Mesodermal cell (in vitro differentiated cells): ENCODE data around the gene GRID2IP.

Experiments used
- H3K27ac ChIP-seq: 2 replicates; pipeline ENCODE4 v1.7.0; 2013; ENCODE audit warnings: mild to moderate bottlenecking, low read depth, low read length, moderate library complexity; ENCODE audit not compliant: severe bottlenecking
- H3K36me3 ChIP-seq: 2 replicates; pipeline ENCODE4 v1.7.1; 2013; ENCODE audit warnings: mild to moderate bottlenecking, low read length, moderate library complexity; ENCODE audit not compliant: control insufficient read depth, insufficient read depth
- H3K4me1 ChIP-seq: one replicate; pipeline ENCODE4 v1.7.1; 2013; ENCODE audit warnings: mild to moderate bottlenecking, low read length; ENCODE audit not compliant: insufficient read depth, control insufficient read depth, poor library complexity, severe bottlenecking
- H3K4me3 ChIP-seq: 2 replicates; pipeline ENCODE4 v1.7.0; 2013; ENCODE audit warnings: low read length, control low read depth, mild to moderate bottlenecking; ENCODE audit not compliant: insufficient read depth, poor library complexity, severe bottlenecking; ENCODE audit errors: extremely low read depth
- H3K9me3 ChIP-seq: 2 replicates; pipeline ENCODE4 v1.7.1; 2013; ENCODE audit warnings: mild to moderate bottlenecking, low read length, moderate library complexity; ENCODE audit not compliant: control insufficient read depth
- WGBS, 2 experiments: methylation state at CpG; one replicate each; pipeline ENCODE4 v1.1.5; 2013; ENCODE audit warnings: missing lambda C conversion rate in 2 of 2; ENCODE audit not compliant: insufficient coverage in 2 of 2; 5-methylcytosine and 5-hydroxymethylcytosine counted together

The GRID2IP gene

DNA sequence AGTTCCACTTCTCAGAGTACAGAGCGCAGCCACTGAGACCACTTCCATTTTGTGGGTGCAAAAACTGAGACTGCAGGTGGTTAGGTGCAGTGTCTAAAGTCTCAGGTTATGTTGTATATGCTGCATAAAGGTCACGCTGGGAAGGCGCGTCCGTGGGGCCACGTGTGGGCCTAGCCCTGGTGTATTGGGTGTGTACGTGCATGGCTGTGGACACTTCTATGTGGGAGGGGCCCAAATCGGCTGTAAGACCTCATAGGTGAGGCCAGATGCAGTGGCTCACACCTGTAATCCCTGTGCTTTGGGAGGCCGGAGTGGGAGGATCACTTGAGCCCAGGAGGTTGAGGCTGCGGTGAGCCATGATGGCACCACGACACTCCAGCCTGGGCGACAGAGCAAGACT, 37.7 kb downstream of the GRID2IP start:
- Histone ChIP-seq H3K36me3 (no peaks in the 10 kb centered on the region), H3K4me3 (no peak overlapping the region), H3K9me3 (no peaks in the 10 kb centered on the region), H3K27ac (no peak overlapping the region), H3K4me1 (no peaks in the 10 kb centered on the region)
- WGBS, 2 experiments: 94 to 95% methylated on average over 7 to 10 of the region's 12 CpGs

DNA sequence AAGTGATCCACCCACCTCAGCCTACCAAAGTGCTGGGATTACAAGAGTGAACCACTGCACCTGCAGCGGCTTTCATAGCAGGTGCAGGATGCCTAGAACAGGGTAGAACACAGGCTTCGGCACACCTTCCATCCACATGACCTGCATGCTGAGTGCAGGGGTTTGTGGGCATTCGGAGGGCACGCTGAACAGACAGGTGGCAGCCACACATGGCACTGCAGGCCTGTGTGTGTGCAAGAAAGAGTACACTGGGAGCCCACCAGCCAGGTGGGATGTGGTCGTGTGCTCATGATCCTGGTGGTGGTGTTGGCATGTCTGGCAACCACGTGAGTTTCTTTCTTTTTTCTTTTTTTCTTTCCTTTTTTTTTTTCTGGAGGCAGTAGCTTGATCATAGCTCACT, 38.4 kb downstream of the GRID2IP start:
- Histone ChIP-seq H3K4me3 (no peak overlapping the region), H3K4me1 (no peaks in the 10 kb centered on the region)
- 91 to 94% methylated on average over 6 of the region's 6 CpGs for WGBS, 2 experiments

DNA sequence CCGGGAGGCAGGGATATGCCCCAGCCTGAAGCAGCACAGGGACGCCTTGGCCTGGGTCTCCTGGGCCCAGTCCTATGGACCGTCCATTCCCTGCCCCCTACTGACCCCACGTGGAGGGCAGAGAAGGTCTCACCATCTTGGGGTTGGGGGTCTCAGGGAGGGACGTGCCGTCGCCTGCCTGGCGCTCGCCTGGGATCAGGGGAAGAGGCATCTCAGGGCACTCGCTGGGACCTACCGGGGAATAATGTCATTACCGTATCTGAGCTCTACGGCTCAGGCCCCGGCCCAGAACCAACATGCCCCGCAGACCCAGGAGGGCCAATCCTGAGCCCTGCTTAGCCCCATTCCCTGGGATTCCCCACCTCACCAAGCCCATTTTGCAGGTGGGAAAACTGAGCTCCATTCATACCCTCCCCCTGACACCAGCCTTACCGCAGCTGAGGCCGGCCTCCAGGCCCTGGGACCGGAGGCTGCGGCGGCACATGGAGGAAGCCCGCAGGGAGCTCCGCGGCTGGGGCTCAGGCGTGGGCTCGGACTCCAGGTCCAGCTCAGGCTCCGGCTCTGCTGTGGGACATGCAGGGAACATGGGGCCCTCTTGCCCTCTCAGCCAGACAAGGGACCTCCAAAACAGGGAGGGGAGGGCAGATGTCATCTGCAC, 40.7 kb downstream of the GRID2IP start:
- WGBS, 2 experiments: 92 to 95% methylated on average over 17 to 23 of the region's 26 CpGs
- Histone ChIP-seq H3K27ac (no peak overlapping the region), H3K36me3 (no peaks in the 10 kb centered on the region), H3K4me3 (no peak overlapping the region), H3K4me1 (no peaks in the 10 kb centered on the region), H3K9me3 (no peaks in the 10 kb centered on the region)

More for the DNA sequence above, 38.4 kb downstream of the GRID2IP start:
- Histone ChIP-seq H3K9me3 (no peaks in the 10 kb centered on the region), H3K36me3 (no peaks in the 10 kb centered on the region), H3K27ac (no peak overlapping the region)

DNA sequence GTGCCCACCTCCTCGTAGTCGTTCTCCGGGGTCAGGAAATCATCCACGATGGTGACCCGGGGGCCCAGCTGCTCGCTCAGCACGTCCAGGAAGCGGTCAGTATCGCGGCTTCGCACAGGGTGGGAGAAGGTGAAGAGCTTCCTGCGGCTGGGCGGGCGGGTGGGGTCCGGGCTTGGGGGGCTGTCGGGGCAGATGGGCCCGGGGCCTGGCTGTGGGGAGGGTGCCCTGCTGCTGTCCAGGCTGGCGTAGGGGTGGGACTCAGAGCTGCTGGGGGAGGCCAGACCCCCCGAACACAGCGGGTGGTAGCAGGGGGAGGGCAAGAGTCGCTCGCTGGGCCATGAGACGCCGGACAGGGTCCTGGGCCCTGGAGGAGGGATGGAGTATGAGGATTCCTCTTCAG, 42.3 kb downstream of the GRID2IP start:
- Histone ChIP-seq H3K4me3 (no peak overlapping the region), H3K4me1 (no peaks in the 10 kb centered on the region), H3K9me3 (no peaks in the 10 kb centered on the region), H3K36me3 (no peaks in the 10 kb centered on the region), H3K27ac (no peak overlapping the region)
- WGBS, 2 experiments: 93 to 98% methylated on average over 9 to 15 of the region's 24 CpGs

DNA sequence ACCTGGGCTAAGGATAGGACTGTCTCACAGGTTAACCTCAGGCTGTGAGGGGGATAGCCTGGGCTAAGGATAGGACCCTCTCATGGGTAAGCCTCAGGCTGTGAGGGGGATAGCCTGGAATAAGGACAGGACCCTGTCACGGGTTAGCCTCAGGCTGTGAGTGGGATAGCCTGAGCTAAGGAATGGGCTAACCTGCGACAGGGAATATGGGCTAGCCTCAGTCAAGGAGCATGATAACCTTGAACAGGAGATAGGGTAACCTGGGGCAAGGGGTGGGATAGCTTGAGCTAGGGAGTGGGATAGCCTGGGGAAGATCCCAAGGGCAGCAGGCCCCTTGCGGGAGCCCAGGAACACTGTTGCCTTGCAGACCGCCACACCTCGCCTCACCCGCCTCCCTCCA, 42.7 kb downstream of the GRID2IP start:
- Histone ChIP-seq H3K4me1 (no peaks in the 10 kb centered on the region), H3K4me3 (no peak overlapping the region), H3K9me3 (no peaks in the 10 kb centered on the region), H3K36me3 (no peaks in the 10 kb centered on the region), H3K27ac (no peak overlapping the region)
- 92 to 99% methylated on average over 6 of the region's 6 CpGs for WGBS, 2 experiments

DNA sequence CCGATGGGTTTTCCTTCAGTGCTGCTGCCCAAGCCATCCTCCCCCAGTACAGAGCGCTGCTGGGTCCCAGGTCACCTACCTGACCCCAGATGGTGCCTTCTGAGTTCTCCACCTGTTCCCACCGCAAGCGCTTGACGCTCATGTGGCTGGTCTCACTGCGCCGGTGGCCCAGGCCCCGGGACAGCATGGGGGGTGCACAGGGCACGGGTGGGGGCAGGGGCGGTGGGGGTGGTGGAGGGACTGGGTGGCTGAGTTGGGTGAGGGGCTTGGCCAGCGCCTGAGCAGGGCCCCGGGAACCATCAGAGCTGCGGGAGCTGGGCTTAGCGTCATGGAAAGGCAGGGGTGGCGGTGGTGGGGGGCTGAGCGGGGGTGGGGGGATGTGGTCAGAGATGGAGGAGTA, 43.4 kb downstream of the GRID2IP start:
- WGBS, 2 experiments: 84% methylated on average over 8 of the region's 16 CpGs; no CpG with 5 or more reads in 1 of the 2 experiments
- Histone ChIP-seq H3K4me3 (no peak overlapping the region), H3K27ac (no peak overlapping the region), H3K9me3 (no peaks in the 10 kb centered on the region), H3K4me1 (no peaks in the 10 kb centered on the region), H3K36me3 (no peaks in the 10 kb centered on the region)

DNA sequence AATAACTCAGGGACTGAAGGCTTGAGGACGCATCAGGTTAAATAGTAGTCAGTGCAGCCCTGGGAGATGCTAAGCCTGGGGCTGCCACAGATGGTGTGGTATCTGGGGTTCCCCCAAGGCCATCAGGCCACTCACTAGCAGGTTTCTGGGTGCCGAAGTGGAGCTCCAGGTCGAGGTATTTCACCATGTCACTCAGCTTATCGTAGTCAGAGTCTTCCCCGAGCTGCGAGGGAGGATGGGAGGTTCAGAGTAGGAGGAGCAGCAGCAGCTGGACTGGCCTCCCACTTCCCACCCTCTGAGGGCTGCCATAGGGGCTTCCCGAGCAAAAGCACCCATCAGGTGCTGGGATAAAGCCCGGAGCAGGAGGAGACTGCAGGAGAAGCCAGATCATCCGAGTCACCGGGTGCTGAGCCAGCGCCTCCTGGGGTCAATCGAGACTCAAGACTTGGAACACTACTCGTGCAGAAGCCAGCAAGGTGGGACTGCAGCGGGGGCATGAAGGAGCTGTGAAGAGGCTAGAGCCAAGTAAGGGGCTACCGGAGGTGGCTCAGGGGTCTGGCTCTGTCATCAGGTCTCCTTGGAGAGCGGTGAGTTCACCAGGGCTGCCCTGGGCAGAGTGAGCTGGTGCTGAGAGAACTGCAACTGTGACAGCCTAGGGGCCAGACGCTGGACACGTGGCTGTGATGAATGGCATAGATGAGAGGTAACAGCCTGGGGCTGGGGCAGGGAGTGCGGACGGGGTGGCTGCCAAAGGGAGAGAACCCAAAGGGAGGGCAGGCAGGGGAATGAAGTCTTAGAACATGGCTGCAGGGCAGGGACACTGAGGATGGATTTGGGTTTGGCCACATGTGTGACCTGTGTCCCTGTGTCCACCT, 45.3 kb downstream of the GRID2IP start:
- WGBS, 2 experiments: 78% methylated on average over 17 to 19 of the region's 20 CpGs
- Histone ChIP-seq H3K4me3 (no peak overlapping the region), H3K4me1 (no peaks in the 10 kb centered on the region), H3K27ac (no peak overlapping the region), H3K9me3 (no peaks in the 10 kb centered on the region), H3K36me3 (no peaks in the 10 kb centered on the region)

DNA sequence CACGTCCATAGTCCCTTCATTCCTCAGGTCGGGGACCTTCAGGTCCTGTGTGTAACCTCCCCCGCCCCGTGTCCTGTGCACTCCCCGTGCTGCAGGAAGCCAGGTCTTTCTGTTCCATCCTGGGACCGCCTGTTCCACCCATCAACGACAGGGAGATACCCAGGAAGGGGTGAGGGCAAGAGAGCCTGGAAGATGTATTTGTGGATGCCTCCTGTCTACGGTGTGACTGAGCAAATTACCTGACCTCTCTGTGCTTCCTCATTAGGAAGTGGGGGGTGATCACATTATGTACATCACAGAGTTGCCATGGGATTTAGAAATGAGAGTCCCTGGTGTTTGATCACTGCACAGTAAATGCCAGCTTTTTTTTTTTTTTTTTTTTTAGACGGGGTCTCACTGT, 46.3 kb downstream of the GRID2IP start:
- Histone ChIP-seq H3K4me3 (peak overlapping the region; percentile 55), H3K9me3 (no peaks in the 10 kb centered on the region), H3K4me1 (peaks cover 2% of the 10 kb centered on the region), H3K36me3 (no peaks in the 10 kb centered on the region), H3K27ac (no peak overlapping the region)
- 61 to 67% methylated on average over 8 of the region's 9 CpGs for WGBS, 2 experiments

DNA sequence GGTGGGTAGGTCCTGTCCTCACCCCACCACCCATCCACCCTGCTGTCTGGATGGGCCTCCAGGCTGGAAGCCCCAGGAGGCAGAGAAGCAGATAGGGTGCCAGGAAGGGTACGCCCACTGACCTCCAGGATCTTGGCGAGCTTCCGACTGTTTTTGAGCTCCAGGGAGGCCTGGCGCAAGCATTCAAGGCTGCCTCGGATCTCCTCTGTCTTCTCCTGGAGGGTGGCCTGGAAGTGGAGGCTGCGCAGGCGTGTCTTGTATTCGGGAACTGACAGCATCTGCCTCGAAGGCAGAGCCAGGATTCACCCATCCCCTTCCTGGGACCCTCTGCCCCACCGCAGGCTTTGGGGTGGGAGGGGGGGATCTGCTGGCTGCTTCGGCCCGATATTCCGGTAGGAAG, 48.4 kb downstream of the GRID2IP start:
- H3K4me3 ChIP-seq: peak overlapping the region; percentile 55
- WGBS, 2 experiments: 87 to 92% methylated on average over 4 to 5 of the region's 13 CpGs
- H3K27ac ChIP-seq: no peak overlapping the region
- no peaks in the 10 kb centered on the region for H3K9me3 ChIP-seq
- no peaks in the 10 kb centered on the region for H3K36me3 ChIP-seq
- peaks cover 2% of the 10 kb centered on the region for H3K4me1 ChIP-seq

DNA sequence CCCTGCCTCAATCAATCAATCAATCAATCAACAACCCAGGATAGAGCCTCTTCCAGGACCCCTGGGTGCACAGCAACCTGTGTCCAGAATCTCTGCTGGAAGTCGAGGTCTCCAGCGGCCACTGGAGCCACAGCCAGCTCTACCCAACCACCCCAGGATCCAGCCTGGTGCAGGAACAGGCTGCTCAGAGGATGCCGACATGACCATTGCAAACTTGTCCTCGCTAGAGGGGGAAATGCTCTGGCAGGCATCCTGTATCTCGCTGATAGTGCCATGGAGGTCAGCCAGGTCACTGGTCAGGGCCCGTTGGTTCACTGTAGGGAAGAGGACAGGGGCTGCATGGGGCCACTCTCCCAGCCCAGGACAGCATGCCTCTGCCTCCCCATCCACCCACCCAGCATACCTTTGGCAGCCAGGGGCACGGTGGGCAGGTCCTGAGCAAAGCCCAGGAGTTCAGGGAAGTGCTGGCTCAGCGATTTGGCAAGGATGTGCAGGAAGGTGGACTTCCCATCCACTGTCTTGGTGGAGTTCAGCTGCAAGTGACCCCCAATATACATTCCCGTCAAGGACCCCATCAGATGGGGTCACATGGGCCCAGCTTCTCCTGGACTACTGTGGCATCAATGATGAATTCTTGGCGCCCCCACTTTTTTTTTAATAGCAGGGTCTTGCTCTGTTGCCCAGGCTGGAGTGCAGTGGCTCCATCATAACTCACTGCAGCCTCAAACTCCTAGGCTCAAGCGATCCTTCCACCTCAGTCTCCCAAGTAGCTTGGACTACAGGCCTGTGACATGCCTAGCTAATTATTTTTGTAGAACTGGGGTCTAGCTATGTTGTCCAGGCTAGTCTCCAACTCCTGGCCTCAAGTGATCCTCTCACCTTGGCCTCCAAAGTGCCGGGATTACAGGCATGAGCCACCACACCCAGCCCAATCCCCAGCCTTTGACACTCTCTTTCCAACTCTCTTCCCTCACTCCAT, 49.4 kb downstream of the GRID2IP start:
- Histone ChIP-seq H3K9me3 (no peaks in the 10 kb centered on the region), H3K4me1 (peaks cover 2% of the 10 kb centered on the region), H3K4me3 (no peak overlapping the region), H3K36me3 (no peaks in the 10 kb centered on the region), H3K27ac (no peak overlapping the region)
- WGBS, 2 experiments: 90 to 94% methylated on average over 9 to 11 of the region's 12 CpGs
